Measurements from ENCODE around the gene CDHR5.

DNA sequence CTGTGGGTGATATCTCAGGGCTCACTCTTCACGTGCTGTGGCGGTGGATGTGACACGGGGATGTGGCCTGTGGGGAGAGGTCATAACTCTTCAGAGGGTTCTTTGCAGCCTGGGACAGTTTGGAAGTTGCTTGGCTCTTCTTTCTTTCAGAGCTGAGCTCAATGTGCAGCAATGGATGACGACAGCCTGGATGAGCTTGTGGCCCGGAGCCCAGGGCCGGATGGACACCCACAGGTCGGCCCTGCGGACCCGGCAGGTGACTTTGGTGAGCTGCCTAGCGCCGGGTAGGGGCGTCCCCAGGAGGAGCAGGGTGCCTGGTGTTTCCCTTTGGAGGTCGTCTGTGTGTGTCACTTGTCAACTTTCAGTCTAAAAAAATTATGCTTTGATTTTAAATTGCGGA, 43.4 kb downstream of the CDHR5 start:
- TF ChIP-seq YY1 (IDR thresholded peaks at IDR 0.05; ENCODE audit: insufficient read depth, insufficient read length) (no peak), ZNF274 (IDR thresholded peaks at IDR 0.05; ENCODE audit: low read depth, low read length) (no peak)
